GM21576 (cell line): Measurements from ENCODE around the gene HYAL3.

Experiments used
- ATAC-seq: cut with Tn5 transposase; IDR thresholded peaks from one replicate; pipeline ENCODE4 v1.9.1; 2021; ENCODE audit warnings: mild to moderate bottlenecking, moderate library complexity; ENCODE audit not compliant: unreplicated experiment

The HYAL3 gene, protein sequence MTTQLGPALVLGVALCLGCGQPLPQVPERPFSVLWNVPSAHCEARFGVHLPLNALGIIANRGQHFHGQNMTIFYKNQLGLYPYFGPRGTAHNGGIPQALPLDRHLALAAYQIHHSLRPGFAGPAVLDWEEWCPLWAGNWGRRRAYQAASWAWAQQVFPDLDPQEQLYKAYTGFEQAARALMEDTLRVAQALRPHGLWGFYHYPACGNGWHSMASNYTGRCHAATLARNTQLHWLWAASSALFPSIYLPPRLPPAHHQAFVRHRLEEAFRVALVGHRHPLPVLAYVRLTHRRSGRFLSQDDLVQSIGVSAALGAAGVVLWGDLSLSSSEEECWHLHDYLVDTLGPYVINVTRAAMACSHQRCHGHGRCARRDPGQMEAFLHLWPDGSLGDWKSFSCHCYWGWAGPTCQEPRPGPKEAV

DNA sequence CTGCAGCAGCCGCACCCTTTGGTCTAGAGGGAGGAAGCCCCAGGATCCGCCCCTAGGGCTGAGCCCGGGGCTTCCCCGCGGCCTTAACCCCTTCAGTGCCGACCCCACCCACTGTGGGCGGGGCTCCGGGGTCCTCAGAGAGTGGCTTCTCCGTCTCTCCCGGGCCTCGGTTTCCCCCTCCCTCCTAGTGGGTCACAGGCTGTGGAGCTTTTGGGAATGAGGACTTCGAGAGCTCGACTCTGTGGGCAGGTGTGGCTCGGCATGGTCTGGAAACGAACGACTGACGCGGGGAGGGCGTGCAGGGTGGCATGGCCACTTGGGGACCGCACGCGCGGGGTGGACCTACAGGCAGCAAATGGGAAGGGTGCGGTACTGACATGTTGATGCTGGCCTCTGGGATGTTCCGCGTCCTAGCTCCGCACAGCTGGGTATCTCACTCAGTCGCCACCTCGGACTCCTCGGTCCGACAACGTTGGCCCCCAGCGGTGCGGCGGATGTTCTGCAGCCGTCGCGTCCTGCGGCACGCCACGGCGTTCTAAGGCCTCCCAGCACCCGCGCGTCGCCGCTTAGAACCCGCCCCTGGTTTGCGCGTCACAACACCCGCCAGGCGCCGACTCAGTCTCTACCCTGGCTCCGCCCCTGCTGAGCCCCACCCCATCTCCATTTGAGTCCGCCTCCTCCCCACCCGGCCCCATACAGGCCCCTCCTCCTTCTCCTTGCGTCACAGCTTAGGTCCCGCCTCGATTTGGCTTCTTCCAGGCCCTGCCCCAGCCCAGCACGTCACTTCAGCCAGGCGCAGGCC lies at the start of gene HYAL3, which contains the start of gene NAA80:
TSS of gene HYAL3 (minus strand) at position 570 of the 802 bp plus-strand sequence. CDS start 3,803 bp downstream, outside the sequence.
TSS of gene NAA80 (minus strand) at position 570 of the 802 bp plus-strand sequence. CDS start 1,942 bp downstream, outside the sequence.
- ATAC-seq: peak; percentile 81

DNA sequence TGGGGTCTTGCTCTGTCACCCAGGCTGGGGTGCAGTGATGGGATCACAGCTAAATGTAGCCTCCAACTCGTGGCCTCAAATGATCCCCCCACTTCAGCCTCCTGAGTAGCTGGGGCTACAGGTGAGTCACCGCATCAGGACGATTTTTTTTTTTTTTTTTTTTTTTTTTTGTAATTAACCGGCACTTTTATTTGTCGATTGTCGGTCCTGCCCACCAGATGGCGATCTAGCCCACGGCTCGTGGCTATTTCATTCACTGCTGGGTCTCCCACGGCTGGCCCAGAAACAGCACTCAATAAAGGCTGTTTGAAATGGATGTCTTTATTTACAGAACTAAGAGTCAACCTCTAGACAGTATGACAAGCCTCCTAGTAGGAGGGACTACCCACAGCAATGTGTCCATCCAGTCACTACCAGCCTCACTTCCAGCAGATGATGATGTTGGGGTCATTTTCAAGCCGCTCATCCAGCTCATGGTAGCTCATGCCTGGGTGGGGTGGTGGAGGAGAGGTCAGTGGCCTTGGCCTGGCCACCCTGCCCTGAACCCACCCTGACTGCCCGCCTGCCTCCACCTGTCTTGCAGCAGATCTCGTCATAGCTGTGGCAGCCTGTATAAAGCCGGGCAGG lies 48.1 kb upstream of the HYAL3 start:
- ATAC-seq: no peak

DNA sequence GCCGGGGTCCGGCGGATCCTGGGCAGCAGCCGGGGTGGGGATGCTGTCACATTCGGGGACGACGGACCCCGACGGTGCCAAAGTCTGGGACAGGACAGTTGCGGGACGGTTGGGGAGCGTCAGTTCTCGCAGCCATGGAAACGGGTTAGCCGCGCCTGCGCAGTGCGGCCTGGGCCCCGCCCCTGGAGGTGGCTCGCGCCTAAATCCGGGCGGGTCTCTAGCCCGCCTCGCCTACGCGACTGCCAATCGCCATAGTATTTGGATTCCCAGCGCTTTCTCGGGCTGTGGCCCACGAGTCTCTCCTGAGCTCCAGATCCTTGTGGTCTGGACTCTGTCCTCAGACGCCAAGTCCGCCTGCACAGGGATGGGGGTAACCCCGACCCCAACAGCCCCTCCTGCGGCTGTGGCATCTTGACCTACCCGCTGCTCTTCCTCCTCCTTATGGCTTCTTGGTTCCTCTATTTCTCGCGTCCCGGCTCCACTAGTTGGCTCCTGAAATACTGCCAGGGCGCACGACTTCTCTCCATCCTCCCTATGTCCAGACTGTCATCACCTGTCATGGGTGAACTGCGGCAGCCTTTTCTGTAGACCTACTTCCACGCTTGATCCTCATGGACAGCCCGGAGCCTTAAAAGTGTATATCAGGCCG lies 46.5 kb upstream of the HYAL3 start, which contains the start of gene ZMYND10:
TSS of gene ZMYND10 (minus strand) at position 147 of the 649 bp plus-strand sequence. CDS start 153 bp downstream, outside the sequence.
- no peak for ATAC-seq

DNA sequence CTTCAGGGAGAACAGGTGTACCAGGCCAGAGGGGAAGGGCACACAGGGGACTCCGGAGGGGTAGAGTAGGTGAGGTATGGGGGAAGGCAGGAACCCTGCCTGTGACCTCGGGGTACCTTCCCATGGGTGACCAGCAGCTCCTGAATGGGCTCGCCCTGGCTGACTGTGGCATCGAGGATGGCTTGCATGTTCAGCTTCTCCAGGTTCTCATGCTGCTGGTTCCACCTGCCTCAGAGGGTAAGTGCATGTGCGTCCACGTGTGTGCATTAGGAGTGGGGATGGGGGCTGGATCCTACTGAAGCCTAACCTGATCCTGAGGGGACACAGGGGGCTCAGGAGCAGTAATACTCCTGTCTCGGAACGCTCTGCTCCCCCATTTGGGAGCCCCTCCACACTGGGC lies 45.8 kb upstream of the HYAL3 start:
- ATAC-seq: no peak

DNA sequence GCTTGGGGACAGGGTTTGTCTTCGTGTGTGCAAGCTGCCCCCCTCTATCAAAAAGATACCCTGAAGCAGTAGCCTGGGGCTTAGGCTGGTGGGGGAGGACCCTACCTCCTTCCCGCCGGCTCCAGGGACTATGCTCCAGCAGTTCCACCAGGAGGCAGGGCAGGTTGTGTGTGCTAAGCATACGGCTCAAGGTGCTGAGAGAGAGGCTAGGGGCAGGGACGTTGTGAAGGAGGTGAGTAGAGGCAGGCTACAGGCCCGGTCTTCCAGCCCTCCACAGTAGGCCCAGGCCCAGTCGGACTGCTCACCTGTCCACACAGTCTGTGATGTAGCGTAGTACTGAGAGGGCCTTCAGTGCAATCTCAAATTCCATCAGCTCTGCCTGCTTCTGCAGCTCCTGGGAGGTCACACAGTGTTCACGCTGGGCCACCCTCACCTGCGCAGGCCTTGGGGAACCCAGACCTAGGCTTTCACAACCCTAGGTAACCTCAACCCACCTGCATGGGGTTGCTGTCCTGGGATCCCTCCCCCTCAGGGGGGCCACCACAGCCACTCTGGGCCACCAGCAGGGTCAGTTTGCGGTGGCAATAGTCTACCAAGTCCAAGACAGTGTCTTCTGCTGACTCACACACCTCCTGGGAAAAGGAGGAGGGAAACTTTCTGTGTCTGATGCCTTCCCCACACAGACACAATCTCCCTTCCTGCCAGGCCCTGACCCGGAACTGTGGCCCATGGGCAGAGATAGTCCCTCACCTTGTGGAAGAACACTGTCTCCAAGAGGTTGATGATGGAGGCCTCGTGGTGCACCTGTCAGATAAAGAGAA lies 43.8 kb upstream of the HYAL3 start:
- no peak for ATAC-seq

DNA sequence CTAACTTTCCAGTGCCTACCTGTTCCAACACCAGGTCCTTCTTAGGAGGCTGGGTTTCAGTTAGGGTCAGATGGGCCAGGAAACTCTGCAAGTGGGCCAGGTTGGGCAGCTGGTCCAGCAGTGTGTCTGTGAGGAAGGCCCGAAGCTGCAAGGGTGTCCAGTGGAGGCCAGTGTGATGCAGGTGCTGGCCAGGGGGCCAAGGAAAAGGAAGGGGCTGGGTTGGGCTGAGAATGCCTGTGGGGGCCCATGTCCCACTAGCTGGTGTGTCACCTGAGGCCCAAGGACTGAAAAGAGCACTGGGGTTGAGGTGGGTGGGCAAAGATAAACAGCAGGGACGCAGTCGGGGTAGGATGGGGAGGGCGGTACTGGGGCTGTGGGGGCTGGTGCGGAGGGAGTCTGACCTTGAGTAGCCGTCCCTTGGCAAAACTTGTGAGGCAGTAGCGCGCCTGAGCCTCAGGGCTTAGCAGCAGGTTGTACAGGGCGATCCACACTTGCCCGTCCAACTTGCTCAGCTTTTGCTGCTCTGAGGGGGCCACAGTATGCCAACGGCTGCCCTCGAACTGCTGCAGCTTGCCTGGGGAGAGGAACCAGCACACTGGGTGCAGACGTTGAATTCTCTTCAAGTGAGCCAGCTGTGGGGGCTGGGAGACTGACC lies 42.9 kb upstream of the HYAL3 start:
- ATAC-seq: no peak

DNA sequence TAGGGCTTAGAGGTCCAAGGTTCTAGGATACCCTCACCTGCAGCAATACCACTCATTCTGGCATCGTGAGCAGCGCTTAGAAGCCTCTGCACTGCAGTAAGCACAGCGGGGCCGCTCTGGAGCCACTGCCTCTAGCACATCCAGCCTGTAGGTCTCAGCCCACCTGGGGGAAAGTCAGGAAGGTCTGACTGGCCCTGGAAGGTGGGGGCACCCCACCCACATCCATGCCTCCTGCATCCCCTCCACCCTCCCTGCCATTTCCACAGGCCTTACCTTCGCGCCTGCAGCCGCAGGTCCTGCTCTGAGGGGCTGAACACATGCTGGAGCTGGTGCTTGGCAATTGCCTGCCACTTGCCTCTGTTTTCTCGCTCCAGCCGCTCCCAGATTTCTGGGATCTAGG lies 42.3 kb upstream of the HYAL3 start:
- ATAC-seq: no peak

DNA sequence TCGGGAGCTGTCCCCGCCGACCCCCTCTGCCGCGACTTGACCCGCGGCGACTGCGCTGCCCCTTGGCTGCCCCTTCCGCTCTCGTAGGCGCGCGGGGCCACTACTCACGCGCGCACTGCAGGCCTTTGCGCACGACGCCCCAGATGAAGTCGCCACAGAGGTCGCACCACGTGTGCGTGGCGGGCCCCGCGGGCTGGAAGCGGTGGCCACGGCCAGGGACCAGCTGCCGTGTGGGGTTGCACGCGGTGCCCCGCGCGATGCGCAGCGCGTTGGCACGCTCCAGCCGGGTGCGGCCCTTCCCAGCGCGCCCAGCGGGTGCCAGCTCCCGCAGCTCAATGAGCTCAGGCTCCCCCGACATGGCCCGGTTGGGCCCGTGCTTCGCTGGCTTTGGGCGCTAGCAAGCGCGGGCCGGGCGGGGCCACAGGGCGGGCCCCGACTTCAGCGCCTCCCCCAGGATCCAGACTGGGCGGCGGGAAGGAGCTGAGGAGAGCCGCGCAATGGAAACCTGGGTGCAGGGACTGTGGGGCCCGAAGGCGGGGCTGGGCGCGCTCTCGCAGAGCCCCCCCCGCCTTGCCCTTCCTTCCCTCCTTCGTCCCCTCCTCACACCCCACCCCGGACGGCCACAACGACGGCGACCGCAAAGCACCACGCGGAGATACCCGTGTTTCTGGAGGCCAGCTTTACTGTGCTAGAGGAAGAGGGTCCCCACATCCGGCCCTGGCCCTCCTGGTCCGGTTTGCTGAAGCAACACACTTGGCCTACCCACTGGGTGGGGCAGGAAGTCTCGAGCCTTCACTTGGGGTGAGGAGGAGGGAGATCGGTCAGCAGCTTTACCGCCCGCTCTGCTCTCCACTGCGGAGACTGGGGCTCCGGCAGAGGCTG lies 41.5 kb upstream of the HYAL3 start, which contains the start of gene RASSF1:
TSS of gene RASSF1 (minus strand) at position 389 of the 882 bp plus-strand sequence. CDS start at position 358, 31 bp downstream.
- no peak for ATAC-seq

DNA sequence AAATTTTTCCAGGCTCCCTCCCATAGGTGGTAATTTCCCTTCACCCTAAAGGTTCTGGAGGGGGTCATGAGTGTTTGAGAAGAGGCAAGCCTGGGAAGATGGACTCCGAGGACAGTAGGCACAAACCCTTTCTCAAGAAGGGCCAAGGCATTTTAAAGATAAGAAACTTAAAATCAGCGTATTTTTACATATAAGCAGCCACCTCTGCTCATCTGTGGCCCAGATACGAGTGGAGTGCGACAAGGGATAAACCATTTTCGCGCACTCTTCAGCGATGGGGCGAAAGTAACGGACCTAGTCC lies 40.9 kb upstream of the HYAL3 start:
- no peak for ATAC-seq

DNA sequence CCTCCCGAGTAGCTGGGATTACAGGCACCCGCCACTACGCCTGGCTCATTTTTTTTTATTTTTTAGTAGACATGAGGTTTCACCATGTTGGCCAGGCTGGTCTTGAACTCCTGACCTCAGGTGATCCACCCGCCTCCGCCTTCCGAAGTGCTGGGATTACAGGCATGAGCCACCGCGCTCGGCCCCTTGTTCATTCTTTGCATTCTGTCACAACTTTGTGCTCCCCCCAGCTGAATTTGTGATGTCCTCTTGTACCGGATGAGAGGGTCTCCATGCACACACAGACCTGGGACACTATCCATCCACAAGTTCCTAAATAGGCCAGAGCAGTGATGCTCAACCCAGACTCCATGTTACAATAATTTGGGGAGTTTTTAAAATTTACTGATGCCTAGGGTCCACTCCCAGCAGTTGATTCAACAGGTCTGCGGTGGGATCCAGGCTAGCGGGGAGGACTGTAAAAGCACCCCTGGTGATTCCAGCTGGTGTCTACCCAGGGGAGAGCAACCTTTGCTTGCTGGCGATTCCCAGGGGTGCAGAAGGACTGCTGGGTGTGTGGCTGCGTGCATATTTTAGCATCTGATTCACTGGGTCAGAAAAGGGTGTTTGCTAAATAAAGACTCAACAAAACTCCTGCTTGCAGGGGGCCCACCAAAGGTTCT lies 40.4 kb upstream of the HYAL3 start:
- ATAC-seq: no peak

DNA sequence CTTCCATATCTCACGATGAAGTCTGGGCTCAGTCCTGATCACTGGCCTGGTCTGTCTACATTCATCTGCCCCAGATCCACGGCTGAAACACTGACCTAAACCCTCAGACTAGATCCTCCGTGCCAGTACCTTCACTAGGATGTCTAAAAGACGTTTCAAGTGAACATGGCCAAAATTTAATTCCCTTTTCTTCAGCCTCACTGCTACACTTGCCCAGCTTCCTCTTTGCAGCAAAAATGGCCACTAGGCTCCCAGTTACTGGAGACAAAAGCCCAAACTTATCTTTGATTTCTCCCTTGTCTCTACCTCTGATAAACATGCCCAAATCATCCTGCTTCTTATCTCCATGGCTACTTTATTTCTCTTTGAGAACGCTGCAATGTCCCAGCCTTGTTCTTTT lies 39.8 kb upstream of the HYAL3 start:
- no peak for ATAC-seq

DNA sequence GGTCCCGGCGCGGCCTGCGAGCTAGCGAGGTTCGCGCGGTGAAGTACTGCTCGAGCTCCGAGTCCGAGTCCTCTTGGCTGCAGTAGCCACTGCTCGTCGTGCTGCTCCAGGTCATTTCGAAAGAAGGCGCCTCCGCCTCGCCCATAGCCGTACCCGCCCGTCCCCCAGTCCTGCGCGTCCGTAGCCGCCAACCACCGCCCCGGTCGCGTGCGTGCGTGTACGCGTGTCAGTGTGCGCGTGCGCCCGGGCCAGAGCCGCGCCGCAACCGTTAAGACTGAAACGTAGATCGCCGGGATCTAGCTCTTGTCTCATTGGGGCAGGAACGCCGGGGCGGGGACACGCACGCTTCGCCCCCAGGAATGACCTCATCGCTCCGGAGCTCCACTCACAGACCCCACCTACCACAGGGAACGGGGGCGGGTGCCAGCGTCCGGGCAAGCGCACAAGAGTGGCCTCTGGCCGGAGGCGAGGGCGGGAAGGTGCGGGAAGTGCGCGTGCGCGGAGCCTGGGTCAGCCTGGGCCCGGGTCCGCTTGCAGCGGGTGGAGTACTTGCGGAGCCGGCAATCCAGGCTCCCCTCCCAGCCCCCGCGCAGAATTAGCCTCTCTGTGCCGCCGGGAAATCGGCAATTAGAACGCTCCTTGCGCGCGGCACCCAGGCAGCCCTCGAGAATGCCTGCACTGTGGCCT lies 38.1 kb upstream of the HYAL3 start:
- ATAC-seq: peak; percentile 71

DNA sequence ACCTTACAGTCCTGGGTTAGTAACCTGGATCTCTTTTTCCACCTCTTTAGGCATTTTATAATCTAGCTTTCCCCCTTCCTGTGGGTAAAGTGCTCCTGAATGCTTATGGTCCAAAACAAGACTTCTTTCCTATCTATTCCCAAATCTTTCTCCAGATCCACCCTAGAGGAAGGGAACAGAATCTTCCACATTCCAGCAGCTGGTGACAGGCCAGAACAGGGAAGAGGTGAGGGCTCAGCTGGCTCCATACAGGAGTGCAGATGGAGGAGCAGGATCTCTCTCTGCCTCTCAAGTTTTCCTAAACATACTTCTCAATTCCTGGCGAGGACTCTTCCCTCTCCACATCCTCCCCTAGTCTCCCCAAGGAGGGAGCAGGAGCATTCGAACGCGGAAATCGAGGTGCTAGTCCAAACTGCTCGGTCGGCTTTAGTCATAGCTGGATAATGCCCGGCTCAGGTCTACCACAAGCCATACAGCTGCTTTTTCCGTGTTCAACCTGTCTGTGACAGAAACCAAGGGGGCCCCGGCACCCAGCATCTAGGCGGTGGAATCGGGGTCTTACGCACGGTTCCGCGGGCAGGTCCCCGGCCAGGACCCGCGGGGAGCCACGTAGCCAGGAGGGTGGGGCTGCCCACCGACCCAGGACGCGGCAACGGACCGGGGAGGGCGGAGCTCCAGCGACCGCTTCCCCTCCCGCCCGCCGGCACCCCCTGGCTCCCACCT lies 37.4 kb upstream of the HYAL3 start:
- ATAC-seq: peak; percentile 21

DNA sequence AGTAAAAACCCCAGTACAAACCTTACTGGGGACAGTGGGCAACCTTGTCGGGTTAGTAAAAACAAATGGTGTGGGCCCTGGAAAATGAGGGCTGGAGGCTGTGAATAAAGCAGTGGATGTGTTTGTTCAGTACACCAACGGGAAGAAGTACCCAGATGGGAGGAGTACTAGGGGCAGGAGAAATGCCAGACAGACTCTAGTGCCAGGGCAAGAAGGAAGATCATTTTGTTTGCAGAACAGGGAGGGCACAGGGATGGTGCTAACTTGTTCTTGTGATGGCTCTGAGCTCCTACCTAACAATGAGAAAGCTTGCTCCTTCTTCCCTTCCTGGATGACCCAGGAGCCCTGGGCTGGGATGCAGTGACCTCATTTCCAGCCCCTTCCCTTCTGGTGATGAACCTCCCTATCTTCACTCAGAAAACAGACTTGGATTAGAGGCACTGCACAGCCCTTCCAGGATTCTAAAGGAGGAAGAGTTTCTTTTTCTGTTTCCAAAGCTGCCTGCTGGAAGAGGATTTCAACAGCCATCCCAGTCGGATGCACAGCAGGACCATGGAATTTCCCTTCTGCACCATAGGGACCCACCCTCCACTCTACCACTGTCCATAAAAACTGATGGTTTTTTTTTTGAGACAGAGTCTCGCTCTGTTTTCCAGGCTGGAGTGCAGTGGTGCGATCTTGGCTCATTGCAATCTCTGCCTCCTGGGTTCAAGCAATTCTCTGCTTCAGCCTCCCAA lies 35.3 kb upstream of the HYAL3 start:
- ATAC-seq: no peak

DNA sequence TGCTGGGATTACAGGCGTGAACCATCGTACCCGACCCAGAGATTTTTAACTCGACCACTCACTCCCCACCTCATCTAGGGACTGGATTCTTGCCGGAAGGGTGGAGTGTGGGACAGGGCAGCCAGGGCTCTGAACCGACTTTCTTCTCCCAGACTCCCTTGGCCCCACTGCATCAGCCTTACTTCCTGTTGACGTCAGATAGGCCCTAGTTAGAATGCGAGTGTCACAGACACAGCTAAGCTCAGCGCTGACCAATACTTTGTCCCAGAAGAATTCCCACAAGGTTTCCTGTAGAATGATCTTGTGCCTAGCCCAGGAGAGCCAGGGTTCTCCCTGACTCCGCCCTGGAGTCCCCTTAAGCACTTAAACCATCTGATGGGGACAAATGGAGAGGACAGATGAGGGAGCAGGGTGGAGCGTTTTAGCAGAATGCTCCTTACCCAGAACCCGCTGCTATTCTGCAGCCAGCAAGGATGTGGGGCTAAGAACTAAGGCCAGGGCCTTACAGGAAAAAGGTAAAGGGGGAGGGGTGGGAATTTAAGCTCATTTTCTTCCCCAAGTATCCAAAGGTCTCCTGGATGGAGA lies 34.6 kb upstream of the HYAL3 start:
- ATAC-seq: no peak
